ENCODE results near the gene PSME3.

DNA sequence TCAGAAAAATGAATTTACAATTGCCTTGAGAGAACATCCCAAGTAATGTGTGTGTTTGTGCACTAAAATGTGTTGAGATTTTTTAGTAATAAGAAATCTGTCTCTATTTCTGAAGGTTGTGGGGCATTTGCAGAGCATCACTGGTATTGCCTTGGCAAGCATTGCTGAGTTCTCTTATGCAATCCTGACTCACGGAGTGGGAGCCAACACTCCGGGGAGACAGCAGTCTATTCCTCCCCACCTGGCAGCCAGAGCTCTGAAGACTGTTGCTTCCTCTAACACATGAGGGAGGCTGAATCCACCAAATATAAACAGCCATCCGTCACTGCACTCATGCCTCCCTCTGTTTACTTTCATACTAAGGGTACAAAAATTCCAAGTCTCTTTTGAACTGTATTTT lies 23.9 kb upstream of the PSME3 start:
- TF ChIP-seq, protein P1, sequence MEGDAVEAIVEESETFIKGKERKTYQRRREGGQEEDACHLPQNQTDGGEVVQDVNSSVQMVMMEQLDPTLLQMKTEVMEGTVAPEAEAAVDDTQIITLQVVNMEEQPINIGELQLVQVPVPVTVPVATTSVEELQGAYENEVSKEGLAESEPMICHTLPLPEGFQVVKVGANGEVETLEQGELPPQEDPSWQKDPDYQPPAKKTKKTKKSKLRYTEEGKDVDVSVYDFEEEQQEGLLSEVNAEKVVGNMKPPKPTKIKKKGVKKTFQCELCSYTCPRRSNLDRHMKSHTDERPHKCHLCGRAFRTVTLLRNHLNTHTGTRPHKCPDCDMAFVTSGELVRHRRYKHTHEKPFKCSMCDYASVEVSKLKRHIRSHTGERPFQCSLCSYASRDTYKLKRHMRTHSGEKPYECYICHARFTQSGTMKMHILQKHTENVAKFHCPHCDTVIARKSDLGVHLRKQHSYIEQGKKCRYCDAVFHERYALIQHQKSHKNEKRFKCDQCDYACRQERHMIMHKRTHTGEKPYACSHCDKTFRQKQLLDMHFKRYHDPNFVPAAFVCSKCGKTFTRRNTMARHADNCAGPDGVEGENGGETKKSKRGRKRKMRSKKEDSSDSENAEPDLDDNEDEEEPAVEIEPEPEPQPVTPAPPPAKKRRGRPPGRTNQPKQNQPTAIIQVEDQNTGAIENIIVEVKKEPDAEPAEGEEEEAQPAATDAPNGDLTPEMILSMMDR (IDR thresholded peaks at IDR 0.05; ENCODE audit: poor library complexity, severe bottlenecking), result no peak
- TF ChIP-seq RAD21 (conservative IDR thresholded peaks at IDR 0.05) (no peak), EP300 (conservative IDR thresholded peaks at IDR 0.05; ENCODE audit: poor library complexity, severe bottlenecking) (no peak), POLR2AphosphoS5 (IDR thresholded peaks at IDR 0.05) (no peak), EZH2 (IDR thresholded peaks at IDR 0.05; ENCODE audit: borderline replicate concordance, insufficient read depth, low read length, poor library complexity, severe bottlenecking) (no peak), TAF1 (IDR thresholded peaks at IDR 0.05; ENCODE audit: low read depth) (no peak), MXI1 (conservative IDR thresholded peaks at IDR 0.05; ENCODE audit: poor library complexity, severe bottlenecking) (no peak), SMC3 (conservative IDR thresholded peaks at IDR 0.05; ENCODE audit: poor library complexity) (no peak)
- TF ChIP-seq, protein P2, sequence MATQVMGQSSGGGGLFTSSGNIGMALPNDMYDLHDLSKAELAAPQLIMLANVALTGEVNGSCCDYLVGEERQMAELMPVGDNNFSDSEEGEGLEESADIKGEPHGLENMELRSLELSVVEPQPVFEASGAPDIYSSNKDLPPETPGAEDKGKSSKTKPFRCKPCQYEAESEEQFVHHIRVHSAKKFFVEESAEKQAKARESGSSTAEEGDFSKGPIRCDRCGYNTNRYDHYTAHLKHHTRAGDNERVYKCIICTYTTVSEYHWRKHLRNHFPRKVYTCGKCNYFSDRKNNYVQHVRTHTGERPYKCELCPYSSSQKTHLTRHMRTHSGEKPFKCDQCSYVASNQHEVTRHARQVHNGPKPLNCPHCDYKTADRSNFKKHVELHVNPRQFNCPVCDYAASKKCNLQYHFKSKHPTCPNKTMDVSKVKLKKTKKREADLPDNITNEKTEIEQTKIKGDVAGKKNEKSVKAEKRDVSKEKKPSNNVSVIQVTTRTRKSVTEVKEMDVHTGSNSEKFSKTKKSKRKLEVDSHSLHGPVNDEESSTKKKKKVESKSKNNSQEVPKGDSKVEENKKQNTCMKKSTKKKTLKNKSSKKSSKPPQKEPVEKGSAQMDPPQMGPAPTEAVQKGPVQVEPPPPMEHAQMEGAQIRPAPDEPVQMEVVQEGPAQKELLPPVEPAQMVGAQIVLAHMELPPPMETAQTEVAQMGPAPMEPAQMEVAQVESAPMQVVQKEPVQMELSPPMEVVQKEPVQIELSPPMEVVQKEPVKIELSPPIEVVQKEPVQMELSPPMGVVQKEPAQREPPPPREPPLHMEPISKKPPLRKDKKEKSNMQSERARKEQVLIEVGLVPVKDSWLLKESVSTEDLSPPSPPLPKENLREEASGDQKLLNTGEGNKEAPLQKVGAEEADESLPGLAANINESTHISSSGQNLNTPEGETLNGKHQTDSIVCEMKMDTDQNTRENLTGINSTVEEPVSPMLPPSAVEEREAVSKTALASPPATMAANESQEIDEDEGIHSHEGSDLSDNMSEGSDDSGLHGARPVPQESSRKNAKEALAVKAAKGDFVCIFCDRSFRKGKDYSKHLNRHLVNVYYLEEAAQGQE (IDR thresholded peaks at IDR 0.05; ENCODE audit: borderline replicate concordance), result no peak

Data from neural cell (in vitro differentiated cells).